NCI-H2171 treated with DMSO at 0.1 percent for 48 hours (cell line): ENCODE results near the gene PPP1CB.
"Not testable (repeated sequence)": the region's sequence is repeated elsewhere in the genome, so short reads cannot be mapped to it uniquely, and the experiment has no call there.

Experiments used
- DNase-seq: peaks from one replicate; lab custom pipeline; 2025; lab: John Stamatoyannopoulos, UW

The PPP1CB gene

GRCh38 chr2:28751252-28751955, at the start of gene PPP1CB:
TSS of gene PPP1CB (plus strand) at chr2:28751830. CDS start at chr2:28752125, 295 bp downstream.
- DNase-seq: peak; percentile 98

GRCh38 chr2:28702415-28702861, 49.2 kb upstream of the PPP1CB start:
- DNase-seq: no peak

- DNase-seq: no peak
These were observed 48.8 kb upstream of the PPP1CB start for GRCh38 chr2:28702878-28703277.

- no peak for DNase-seq
These were observed 47.0 kb upstream of the PPP1CB start for GRCh38 chr2:28704621-28705020.

GRCh38 chr2:28705751-28706440, 45.7 kb upstream of the PPP1CB start:
- no peak for DNase-seq

GRCh38 chr2:28707592-28707991, 44.0 kb upstream of the PPP1CB start:
- DNase-seq: no peak

- no peak for DNase-seq
These were observed 42.5 kb upstream of the PPP1CB start for GRCh38 chr2:28709101-28709500.

- no peak for DNase-seq
These were observed 41.1 kb upstream of the PPP1CB start for GRCh38 chr2:28710545-28710944.

- DNase-seq: no peak
These were observed 37.9 kb upstream of the PPP1CB start for GRCh38 chr2:28713577-28714298.

- DNase-seq: peak; percentile 74
These were observed 35.3 kb upstream of the PPP1CB start for GRCh38 chr2:28716265-28716865.

GRCh38 chr2:28717339-28717758, 34.3 kb upstream of the PPP1CB start:
- no peak for DNase-seq

GRCh38 chr2:28720345-28720744, 31.3 kb upstream of the PPP1CB start:
- DNase-seq: no peak

GRCh38 chr2:28721601-28722191, 29.9 kb upstream of the PPP1CB start:
- DNase-seq: no peak

- no peak for DNase-seq
These were observed 26.5 kb upstream of the PPP1CB start for GRCh38 chr2:28725021-28725711.

GRCh38 chr2:28726177-28726576, 25.5 kb upstream of the PPP1CB start:
- no peak for DNase-seq

- DNase-seq: no peak
These were observed 21.9 kb upstream of the PPP1CB start for GRCh38 chr2:28729698-28730097.

GRCh38 chr2:28730641-28731146, 20.9 kb upstream of the PPP1CB start:
- no peak for DNase-seq

GRCh38 chr2:28735511-28735910, 16.1 kb upstream of the PPP1CB start:
- no peak for DNase-seq

- no peak for DNase-seq
These were observed 15.6 kb upstream of the PPP1CB start for GRCh38 chr2:28736034-28736433.

- DNase-seq: no peak
These were observed 14.0 kb upstream of the PPP1CB start for GRCh38 chr2:28737655-28738054.

- DNase-seq: not testable (repeated sequence)
These were observed 9.0 kb upstream of the PPP1CB start for GRCh38 chr2:28742619-28743018.
